ENCODE measurements around the gene SEC14L1. TPM values are rescaled to one million over a fixed set of nuclear protein-coding genes. Genes with fewer than 3 reads are reported as not detected.

Gene SEC14L1
- polyA plus RNA-seq, 2 of the 4 experiments (the other 2 are of a cell fraction) = 27.5 to 40.4 TPM

DNA sequence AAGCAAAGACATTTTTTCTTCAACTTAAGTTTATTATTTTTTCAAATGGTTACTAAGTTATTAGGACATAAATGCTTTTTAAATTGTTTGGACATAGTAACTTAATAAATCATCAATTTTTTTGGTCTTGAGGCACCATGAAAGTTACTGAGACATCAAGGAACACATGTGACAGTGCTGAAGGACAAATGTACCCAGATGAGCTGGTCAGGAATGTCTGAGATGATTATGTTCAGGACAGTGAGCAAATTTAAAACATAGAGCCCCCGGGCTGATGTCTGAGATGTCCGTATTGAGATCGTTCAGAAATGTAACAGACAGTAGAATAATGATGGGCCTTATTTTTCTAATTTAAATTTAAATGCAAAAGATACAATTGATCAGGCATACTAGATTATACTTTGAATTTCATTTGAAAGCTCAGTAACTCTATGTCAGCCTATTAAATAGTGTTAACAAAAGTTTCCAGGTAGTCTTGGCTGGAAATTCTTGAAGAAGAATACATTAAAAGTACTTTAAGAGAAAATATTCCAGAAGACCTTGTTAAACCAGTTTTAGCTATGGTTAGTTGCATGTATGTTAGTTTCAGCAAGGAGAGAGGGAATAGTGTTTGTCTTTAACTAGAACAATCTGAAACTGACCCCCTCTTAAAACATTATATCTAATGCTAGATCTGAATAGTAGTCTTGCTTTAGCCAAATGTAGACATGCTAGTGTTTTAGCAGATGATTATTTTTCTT, 36.4 kb downstream of the SEC14L1 start:
- no peak for ATAC-seq

DNA sequence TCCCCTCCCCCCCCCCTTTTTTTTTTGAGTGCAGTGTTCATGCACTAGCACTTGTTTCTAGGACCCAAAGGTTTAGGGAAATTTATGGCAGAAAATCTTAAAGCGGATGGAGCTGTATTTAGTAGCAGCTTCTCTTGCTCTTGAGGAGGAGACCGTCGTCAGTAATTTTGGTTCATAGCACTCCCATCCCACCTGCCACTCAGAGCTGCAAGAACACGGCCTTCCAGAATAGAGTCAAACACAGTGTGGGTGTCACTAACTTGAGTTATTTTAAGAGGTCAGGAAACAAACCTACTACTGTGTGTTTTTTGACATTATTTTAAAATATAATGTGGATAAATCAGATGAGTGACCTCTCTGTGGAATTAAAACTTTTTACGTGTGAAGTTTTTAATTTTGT, 37.3 kb downstream of the SEC14L1 start:
- CTCF ChIA-PET = interaction anchor here (1.2 to 1.3 kb wide), 2 partner anchors 11 to 36 kb away, joined by 3 to 4 read pairs; no protein-coding TSS in a partner anchor

More for the DNA sequence above, 36.4 kb downstream of the SEC14L1 start:
- H3K9me3 ChIP-seq = peaks cover 27% of the 10 kb centered on the region
- H3K4me3 ChIP-seq = no peak overlapping the region
- ChIA-PET POLR2A (no interaction called here), CTCF (interaction anchor here (1.2 to 1.3 kb wide), 2 partner anchors 10 to 37 kb away, joined by 3 to 4 read pairs; no protein-coding TSS in a partner anchor)
- H3K4me1 ChIP-seq = no peaks in the 10 kb centered on the region
- DNase-seq (ENCODE audit: low read depth in 1 of 2, low spot score in 1 of 2) (no peak), FAIRE-seq (no peak)
- H3K4me2 ChIP-seq = no peak overlapping the region
- 91% methylated on average over 3 of the region's 3 CpGs for WGBS (ENCODE audit: missing lambda C conversion rate)
- TF ChIP-seq, protein P1, sequence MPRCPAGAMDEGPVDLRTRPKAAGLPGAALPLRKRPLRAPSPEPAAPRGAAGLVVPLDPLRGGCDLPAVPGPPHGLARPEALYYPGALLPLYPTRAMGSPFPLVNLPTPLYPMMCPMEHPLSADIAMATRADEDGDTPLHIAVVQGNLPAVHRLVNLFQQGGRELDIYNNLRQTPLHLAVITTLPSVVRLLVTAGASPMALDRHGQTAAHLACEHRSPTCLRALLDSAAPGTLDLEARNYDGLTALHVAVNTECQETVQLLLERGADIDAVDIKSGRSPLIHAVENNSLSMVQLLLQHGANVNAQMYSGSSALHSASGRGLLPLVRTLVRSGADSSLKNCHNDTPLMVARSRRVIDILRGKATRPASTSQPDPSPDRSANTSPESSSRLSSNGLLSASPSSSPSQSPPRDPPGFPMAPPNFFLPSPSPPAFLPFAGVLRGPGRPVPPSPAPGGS (IDR thresholded peaks at IDR 0.05) = no peak
- TF ChIP-seq CBX8 (IDR thresholded peaks at IDR 0.05) (no peak), HEYL (CRISPR knock-in tag; IDR thresholded peaks at IDR 0.05) (no peak), ZFP36 (IDR thresholded peaks at IDR 0.05; ENCODE audit: borderline replicate concordance, partially characterized antibody) (no peak), CBX2 (IDR thresholded peaks at IDR 0.05; ENCODE audit: borderline replicate concordance, low read depth) (no peak), RNF2 (IDR thresholded peaks at IDR 0.05; ENCODE audit: borderline replicate concordance, low read depth) (no peak), RARB (CRISPR knock-in tag; IDR thresholded peaks at IDR 0.05) (no peak), RFX5 (IDR thresholded peaks at IDR 0.05) (no peak), KDM5A (IDR thresholded peaks at IDR 0.05) (no peak), GATA3 (IDR thresholded peaks at IDR 0.05; ENCODE audit: borderline replicate concordance) (no peak), NR3C1 (IDR thresholded peaks at IDR 0.05) (no peak), EHF (CRISPR knock-in tag; IDR thresholded peaks at IDR 0.05) (no peak), CHD4 (IDR thresholded peaks at IDR 0.05; ENCODE audit: borderline replicate concordance) (no peak)
- TF ChIP-seq, protein P2, sequence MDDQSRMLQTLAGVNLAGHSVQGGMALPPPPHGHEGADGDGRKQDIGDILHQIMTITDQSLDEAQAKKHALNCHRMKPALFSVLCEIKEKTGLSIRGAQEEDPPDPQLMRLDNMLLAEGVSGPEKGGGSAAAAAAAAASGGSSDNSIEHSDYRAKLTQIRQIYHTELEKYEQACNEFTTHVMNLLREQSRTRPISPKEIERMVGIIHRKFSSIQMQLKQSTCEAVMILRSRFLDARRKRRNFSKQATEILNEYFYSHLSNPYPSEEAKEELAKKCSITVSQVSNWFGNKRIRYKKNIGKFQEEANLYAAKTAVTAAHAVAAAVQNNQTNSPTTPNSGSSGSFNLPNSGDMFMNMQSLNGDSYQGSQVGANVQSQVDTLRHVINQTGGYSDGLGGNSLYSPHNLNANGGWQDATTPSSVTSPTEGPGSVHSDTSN (IDR thresholded peaks at IDR 0.05) = no peak
- TF ChIP-seq, protein P3, sequence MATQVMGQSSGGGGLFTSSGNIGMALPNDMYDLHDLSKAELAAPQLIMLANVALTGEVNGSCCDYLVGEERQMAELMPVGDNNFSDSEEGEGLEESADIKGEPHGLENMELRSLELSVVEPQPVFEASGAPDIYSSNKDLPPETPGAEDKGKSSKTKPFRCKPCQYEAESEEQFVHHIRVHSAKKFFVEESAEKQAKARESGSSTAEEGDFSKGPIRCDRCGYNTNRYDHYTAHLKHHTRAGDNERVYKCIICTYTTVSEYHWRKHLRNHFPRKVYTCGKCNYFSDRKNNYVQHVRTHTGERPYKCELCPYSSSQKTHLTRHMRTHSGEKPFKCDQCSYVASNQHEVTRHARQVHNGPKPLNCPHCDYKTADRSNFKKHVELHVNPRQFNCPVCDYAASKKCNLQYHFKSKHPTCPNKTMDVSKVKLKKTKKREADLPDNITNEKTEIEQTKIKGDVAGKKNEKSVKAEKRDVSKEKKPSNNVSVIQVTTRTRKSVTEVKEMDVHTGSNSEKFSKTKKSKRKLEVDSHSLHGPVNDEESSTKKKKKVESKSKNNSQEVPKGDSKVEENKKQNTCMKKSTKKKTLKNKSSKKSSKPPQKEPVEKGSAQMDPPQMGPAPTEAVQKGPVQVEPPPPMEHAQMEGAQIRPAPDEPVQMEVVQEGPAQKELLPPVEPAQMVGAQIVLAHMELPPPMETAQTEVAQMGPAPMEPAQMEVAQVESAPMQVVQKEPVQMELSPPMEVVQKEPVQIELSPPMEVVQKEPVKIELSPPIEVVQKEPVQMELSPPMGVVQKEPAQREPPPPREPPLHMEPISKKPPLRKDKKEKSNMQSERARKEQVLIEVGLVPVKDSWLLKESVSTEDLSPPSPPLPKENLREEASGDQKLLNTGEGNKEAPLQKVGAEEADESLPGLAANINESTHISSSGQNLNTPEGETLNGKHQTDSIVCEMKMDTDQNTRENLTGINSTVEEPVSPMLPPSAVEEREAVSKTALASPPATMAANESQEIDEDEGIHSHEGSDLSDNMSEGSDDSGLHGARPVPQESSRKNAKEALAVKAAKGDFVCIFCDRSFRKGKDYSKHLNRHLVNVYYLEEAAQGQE (IDR thresholded peaks at IDR 0.05) = no peak
- TF ChIP-seq, protein P4, sequence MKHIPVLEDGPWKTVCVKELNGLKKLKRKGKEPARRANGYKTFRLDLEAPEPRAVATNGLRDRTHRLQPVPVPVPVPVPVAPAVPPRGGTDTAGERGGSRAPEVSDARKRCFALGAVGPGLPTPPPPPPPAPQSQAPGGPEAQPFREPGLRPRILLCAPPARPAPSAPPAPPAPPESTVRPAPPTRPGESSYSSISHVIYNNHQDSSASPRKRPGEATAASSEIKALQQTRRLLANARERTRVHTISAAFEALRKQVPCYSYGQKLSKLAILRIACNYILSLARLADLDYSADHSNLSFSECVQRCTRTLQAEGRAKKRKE (CRISPR knock-in tag; IDR thresholded peaks at IDR 0.05; ENCODE audit: low read depth) = no peak
- H3K27ac ChIP-seq = no peak overlapping the region

More for the DNA sequence above, 37.3 kb downstream of the SEC14L1 start:
- no peak overlapping the region for H3K27ac ChIP-seq
- peaks cover 27% of the 10 kb centered on the region for H3K9me3 ChIP-seq
- DNase-seq (ENCODE audit: low read depth in 1 of 2, low spot score in 1 of 2) (no peak), ATAC-seq (no peak), FAIRE-seq (no peak)
- H3K4me2 ChIP-seq = no peak overlapping the region
- TF ChIP-seq, protein P3 (IDR thresholded peaks at IDR 0.05) = no peak
- TF ChIP-seq HEYL (CRISPR knock-in tag; IDR thresholded peaks at IDR 0.05) (no peak), NPAS2 (CRISPR knock-in tag; IDR thresholded peaks at IDR 0.05; ENCODE audit: borderline replicate concordance) (no peak), SREBF2 (IDR thresholded peaks at IDR 0.05) (no peak), EP300 (IDR thresholded peaks at IDR 0.05) (no peak), CBX2 (IDR thresholded peaks at IDR 0.05; ENCODE audit: borderline replicate concordance, low read depth) (no peak), KDM1A (IDR thresholded peaks at IDR 0.05; ENCODE audit: low read depth) (no peak), ZNF302 (CRISPR knock-in tag; IDR thresholded peaks at IDR 0.05) (no peak), HOXA7 (CRISPR knock-in tag; IDR thresholded peaks at IDR 0.05) (no peak), HDAC2 (IDR thresholded peaks at IDR 0.05) (no peak), JUN (IDR thresholded peaks at IDR 0.05) (no peak), NFE2L2 (conservative IDR thresholded peaks at IDR 0.05; ENCODE audit: low read length) (no peak), POLR2A (IDR thresholded peaks at IDR 0.05; ENCODE audit: low read length) (no peak), CEBPB (IDR thresholded peaks at IDR 0.05) (no peak), RNF2 (IDR thresholded peaks at IDR 0.05; ENCODE audit: borderline replicate concordance, low read depth) (no peak), RCOR1 (IDR thresholded peaks at IDR 0.05; ENCODE audit: low read depth, low read length) (no peak)
- H3K4me3 ChIP-seq = no peak overlapping the region
- POLR2A ChIA-PET = no interaction called here
- no peaks in the 10 kb centered on the region for H3K4me1 ChIP-seq
- 81% methylated on average over 5 of the region's 5 CpGs for WGBS (ENCODE audit: missing lambda C conversion rate)

Data from A549 (cell line).